Measurements from ENCODE around the gene MMAB. TPM values are rescaled to one million over a fixed set of nuclear protein-coding genes. Genes with fewer than 3 reads are reported as not detected.
"Not testable (repeated sequence)": the region's sequence is repeated elsewhere in the genome, so short reads cannot be mapped to it uniquely, and the experiment has no call there.

Gene MMAB
- total RNA-seq, 1 experiment from 2014 or later, result 32.8 TPM

GRCh38 chr12:109608270-109608669 lies 35.0 kb upstream of the MMAB start:
- Histone ChIP-seq H3K27me3 (ENCODE audit: control insufficient read depth, insufficient read depth, low read length) (no peaks in the 10 kb centered on the region), H3K4me3 (ENCODE audit: insufficient read depth, low read depth, low read length) (no peak overlapping the region), H3K36me3 (replicated peaks; ENCODE audit: control insufficient read depth, insufficient read depth, low read length) (no peaks in the 10 kb centered on the region)
- no peak for DNase-seq

- Histone ChIP-seq H3K27me3 (ENCODE audit: control insufficient read depth, insufficient read depth, low read length) (no peaks in the 10 kb centered on the region), H3K4me3 (ENCODE audit: insufficient read depth, low read depth, low read length) (no peak overlapping the region), H3K36me3 (replicated peaks; ENCODE audit: control insufficient read depth, insufficient read depth, low read length) (no peaks in the 10 kb centered on the region)
- no peak for DNase-seq
Observed at GRCh38 chr12:109607618-109608017, 34.3 kb upstream of the MMAB start.

- Histone ChIP-seq H3K4me3 (ENCODE audit: insufficient read depth, low read depth, low read length) (no peak overlapping the region), H3K36me3 (replicated peaks; ENCODE audit: control insufficient read depth, insufficient read depth, low read length) (no peaks in the 10 kb centered on the region), H3K27me3 (ENCODE audit: control insufficient read depth, insufficient read depth, low read length) (no peaks in the 10 kb centered on the region)
- peak; percentile 92 for DNase-seq
Observed at GRCh38 chr12:109606320-109607028, 33.2 kb upstream of the MMAB start.

GRCh38 chr12:109605599-109606228 lies 32.4 kb upstream of the MMAB start:
- DNase-seq, result no peak
- H3K36me3 ChIP-seq (replicated peaks; ENCODE audit: control insufficient read depth, insufficient read depth, low read length), result no peaks in the 10 kb centered on the region
- H3K4me3 ChIP-seq (ENCODE audit: insufficient read depth, low read depth, low read length), result no peak overlapping the region
- H3K27me3 ChIP-seq (ENCODE audit: control insufficient read depth, insufficient read depth, low read length), result no peaks in the 10 kb centered on the region

- no peak for DNase-seq
- no peaks in the 10 kb centered on the region for H3K36me3 ChIP-seq (replicated peaks; ENCODE audit: control insufficient read depth, insufficient read depth, low read length)
- no peak overlapping the region for H3K4me3 ChIP-seq (ENCODE audit: insufficient read depth, low read depth, low read length)
- H3K27me3 ChIP-seq (ENCODE audit: control insufficient read depth, insufficient read depth, low read length), result no peaks in the 10 kb centered on the region
Observed at GRCh38 chr12:109605016-109605415, 31.7 kb upstream of the MMAB start.

GRCh38 chr12:109604132-109604585 lies 30.9 kb upstream of the MMAB start:
- DNase-seq, result no peak
- Histone ChIP-seq H3K36me3 (replicated peaks; ENCODE audit: control insufficient read depth, insufficient read depth, low read length) (no peaks in the 10 kb centered on the region), H3K27me3 (ENCODE audit: control insufficient read depth, insufficient read depth, low read length) (no peaks in the 10 kb centered on the region), H3K4me3 (ENCODE audit: insufficient read depth, low read depth, low read length) (no peak overlapping the region)

- not testable (repeated sequence) for H3K36me3 ChIP-seq (replicated peaks; ENCODE audit: control insufficient read depth, insufficient read depth, low read length); H3K4me3 ChIP-seq (ENCODE audit: insufficient read depth, low read depth, low read length); H3K27me3 ChIP-seq (ENCODE audit: control insufficient read depth, insufficient read depth, low read length); DNase-seq
Observed at GRCh38 chr12:109602132-109602531, 28.8 kb upstream of the MMAB start.

GRCh38 chr12:109601557-109601956 lies 28.3 kb upstream of the MMAB start:
- DNase-seq, result no peak
- Histone ChIP-seq H3K4me3 (ENCODE audit: insufficient read depth, low read depth, low read length) (no peak overlapping the region), H3K27me3 (ENCODE audit: control insufficient read depth, insufficient read depth, low read length) (no peaks in the 10 kb centered on the region), H3K36me3 (replicated peaks; ENCODE audit: control insufficient read depth, insufficient read depth, low read length) (no peaks in the 10 kb centered on the region)

GRCh38 chr12:109600995-109601394 lies 27.7 kb upstream of the MMAB start:
- Histone ChIP-seq H3K36me3 (replicated peaks; ENCODE audit: control insufficient read depth, insufficient read depth, low read length) (no peaks in the 10 kb centered on the region), H3K27me3 (ENCODE audit: control insufficient read depth, insufficient read depth, low read length) (no peaks in the 10 kb centered on the region), H3K4me3 (ENCODE audit: insufficient read depth, low read depth, low read length) (no peak overlapping the region)
- DNase-seq, result peak; percentile 22

- Histone ChIP-seq H3K4me3 (ENCODE audit: insufficient read depth, low read depth, low read length) (no peak overlapping the region), H3K27me3 (ENCODE audit: control insufficient read depth, insufficient read depth, low read length) (no peaks in the 10 kb centered on the region), H3K36me3 (replicated peaks; ENCODE audit: control insufficient read depth, insufficient read depth, low read length) (no peaks in the 10 kb centered on the region)
- no peak for DNase-seq
Observed at GRCh38 chr12:109600481-109600880, 27.2 kb upstream of the MMAB start.

GRCh38 chr12:109599087-109599486 lies 25.8 kb upstream of the MMAB start:
- no peaks in the 10 kb centered on the region; the same call in 1 of the 2 replicates for H3K36me3 ChIP-seq (replicated peaks; ENCODE audit: control insufficient read depth, insufficient read depth, low read length)
- no peak for DNase-seq
- no peak overlapping the region for H3K4me3 ChIP-seq (ENCODE audit: insufficient read depth, low read depth, low read length)
- no peaks in the 10 kb centered on the region for H3K27me3 ChIP-seq (ENCODE audit: control insufficient read depth, insufficient read depth, low read length)

GRCh38 chr12:109598428-109598854 lies 25.1 kb upstream of the MMAB start:
- Histone ChIP-seq H3K36me3 (replicated peaks; ENCODE audit: control insufficient read depth, insufficient read depth, low read length) (no peaks in the 10 kb centered on the region; the same call in 1 of the 2 replicates), H3K27me3 (ENCODE audit: control insufficient read depth, insufficient read depth, low read length) (no peaks in the 10 kb centered on the region), H3K4me3 (ENCODE audit: insufficient read depth, low read depth, low read length) (no peak overlapping the region)
- DNase-seq, result no peak

GRCh38 chr12:109597795-109598427 lies 24.6 kb upstream of the MMAB start:
- no peaks in the 10 kb centered on the region for H3K27me3 ChIP-seq (ENCODE audit: control insufficient read depth, insufficient read depth, low read length)
- peak; percentile 98 for DNase-seq
- no peak overlapping the region for H3K4me3 ChIP-seq (ENCODE audit: insufficient read depth, low read depth, low read length)
- H3K36me3 ChIP-seq (replicated peaks; ENCODE audit: control insufficient read depth, insufficient read depth, low read length), result no peaks in the 10 kb centered on the region; the same call in 1 of the 2 replicates

- Histone ChIP-seq H3K27me3 (ENCODE audit: control insufficient read depth, insufficient read depth, low read length) (no peaks in the 10 kb centered on the region), H3K4me3 (ENCODE audit: insufficient read depth, low read depth, low read length) (no peak overlapping the region), H3K36me3 (replicated peaks; ENCODE audit: control insufficient read depth, insufficient read depth, low read length) (no peaks in the 10 kb centered on the region; the same call in 1 of the 2 replicates)
- DNase-seq, result no peak
Observed at GRCh38 chr12:109597414-109597794, 24.1 kb upstream of the MMAB start.
